K562 (cell line): ENCODE measurements around the gene MAP2K7. TPM values are rescaled to one million over a fixed set of nuclear protein-coding genes. Genes with fewer than 3 reads are reported as not detected.

ENCODE experiments used
- CHD4 ChIP-seq: fragments of 200-600 bp; sonication (generic); IDR thresholded peaks from 3 replicates; pipeline ENCODE4 v1.6.1; 2012; ENCODE audit warnings: low read depth, mild to moderate bottlenecking, mixed read lengths, low read length, inconsistent platforms; ENCODE audit not compliant: insufficient read depth, insufficient replicate concordance, poor library complexity, severe bottlenecking
- ELF1 ChIP-seq: fragments of 200-800 bp; sonication (Bioruptor generic); IDR thresholded peaks from 2 replicates; pipeline ENCODE4 v1.6.1; 2016; ENCODE audit warnings: missing genetic modification characterization, missing compliant biosample characterization
- HMGXB4 ChIP-seq: sonication (generic); formaldehyde crosslinking; IDR thresholded peaks from 2 replicates; pipeline ENCODE4 v1.8.1; 2023; ENCODE audit warnings: mild to moderate bottlenecking, missing genetic modification reagents
- IFI16 ChIP-seq: fragments of 250-450 bp; sonication (Bioruptor Pico); IDR thresholded peaks from 2 replicates; pipeline ENCODE4 v2.1.2; 2022; ENCODE audit warnings: mild to moderate bottlenecking, inconsistent platforms
- KLF1 ChIP-seq: fragments of 450-650 bp; IDR thresholded peaks from 2 replicates; pipeline ENCODE4 v1.6.1; 2016; ENCODE audit warnings: missing genetic modification characterization, missing compliant biosample characterization
- MYBL2 ChIP-seq, 2 experiments: fragments of 450-650 bp in 1 of 2; sonication (generic) in 1 of 2; formaldehyde crosslinking in 1 of 2; IDR thresholded peaks; 2 replicates each; pipeline versions ENCODE4 v1.6.1 to v1.8.1; 2017 to 2022; ENCODE audit warnings: borderline replicate concordance in 1 of 2, inconsistent platforms in 1 of 2, low read depth in 1 of 2, mild to moderate bottlenecking in 1 of 2, missing genetic modification reagents in 1 of 2, moderate library complexity in 1 of 2
- NCOA4 ChIP-seq: fragments of 450-650 bp; IDR thresholded peaks from 2 replicates; pipeline ENCODE4 v1.6.1; 2018; ENCODE audit warnings: mild to moderate bottlenecking; ENCODE audit not compliant: partially characterized antibody
- NFE2 ChIP-seq: IDR thresholded peaks from 2 replicates; pipeline ENCODE4 v1.6.1; 2014; ENCODE audit warnings: antibody characterized with exemption, low read depth
- NFE2L1 ChIP-seq: fragments of 450-650 bp; IDR thresholded peaks from 2 replicates; pipeline ENCODE4 v1.6.1; 2016; ENCODE audit warnings: missing genetic modification characterization, low read depth, mild to moderate bottlenecking, missing compliant biosample characterization, moderate library complexity, borderline replicate concordance
- NR2C2 ChIP-seq, 2 experiments: fragments of 200-800 bp in 1 of 2; sonication (Bioruptor generic) in 1 of 2; sonication (generic) in 1 of 2; formaldehyde crosslinking in 1 of 2; IDR thresholded peaks; 2 replicates each; pipeline versions ENCODE4 v1.6.1 to v1.8.0; 2016 to 2022; ENCODE audit warnings: mild to moderate bottlenecking in 1 of 2, missing compliant biosample characterization in 1 of 2, missing genetic modification characterization in 1 of 2, missing genetic modification reagents in 1 of 2
- NR3C1 ChIP-seq: sonication (generic); formaldehyde crosslinking; IDR thresholded peaks from 2 replicates; pipeline ENCODE4 v1.8.1; 2022; ENCODE audit warnings: missing genetic modification reagents
- RBM15 ChIP-seq: fragments of 200-400 bp; formaldehyde crosslinking; IDR thresholded peaks from 2 replicates; pipeline ENCODE4 v1.6.1; 2018; ENCODE audit warnings: mild to moderate bottlenecking, low read length, moderate library complexity; ENCODE audit not compliant: insufficient read depth
- SIN3B ChIP-seq: fragments of 450-650 bp; IDR thresholded peaks from 2 replicates; pipeline ENCODE4 v1.6.1; 2017; ENCODE audit warnings: low read depth, mild to moderate bottlenecking, moderate library complexity
- TCFL5 ChIP-seq: fragments of 250-450 bp; sonication (Bioruptor Pico); conservative IDR thresholded peaks from 2 replicates; pipeline ENCODE4 v1.6.1; 2021; ENCODE audit warnings: mild to moderate bottlenecking, moderate library complexity, matching md5 sums
- ZNF133 ChIP-seq: fragments of 250-450 bp; sonication (Bioruptor Pico); IDR thresholded peaks from 2 replicates; pipeline ENCODE4 v1.4.0; 2020; ENCODE audit warnings: mild to moderate bottlenecking
- ZNF280A ChIP-seq: fragments of 450-650 bp; IDR thresholded peaks from 2 replicates; pipeline ENCODE4 v1.6.1; 2018; ENCODE audit warnings: mild to moderate bottlenecking, low read depth; ENCODE audit not compliant: partially characterized antibody
- ZNF324 ChIP-seq: fragments of 250-450 bp; sonication (Bioruptor Pico); IDR thresholded peaks from 2 replicates; pipeline ENCODE4 v1.4.0; 2020; ENCODE audit warnings: mild to moderate bottlenecking
- ZNF445 ChIP-seq: fragments of 250-450 bp; sonication (Bioruptor Pico); IDR thresholded peaks from 2 replicates; pipeline ENCODE4 v1.4.0; 2020; ENCODE audit warnings: low read depth, mild to moderate bottlenecking, moderate library complexity
- polyA plus RNA-seq, 8 experiments: library from polyadenylated mRNA; depleted of rRNA in 4 of 8; stranded (reverse) in 5 of 8; unstranded in 3 of 8; fragments of >200 nt; fragmentation: Nextera tagmentation in 2 of 8; fragmentation: Illumina TruSeq in 1 of 8; extraction: Ambion mirVana in 2 of 8; extraction: Trizol in 1 of 8; gene quantifications; 2 replicates each; pipeline versions ENCODE4 v1.2.1 to v1.2.3, GENCODE V29; 2011 to 2014; ENCODE audit warnings: inconsistent platforms in 1 of 8, missing spikeins in 1 of 8
- total RNA-seq, 7 experiments: library from RNA; depleted of rRNA in 6 of 7; stranded (reverse); fragments of >200 nt in 6 of 7; fragmentation: Illumina TruSeq in 2 of 7; extraction: Trizol in 2 of 7; gene quantifications; 2 replicates each; pipeline versions ENCODE4 v1.2.1 to v1.2.3, GENCODE V29; 2011 to 2021; ENCODE audit warnings: low replicate concordance in 1 of 7
- TF ChIP-seq, protein P1 (sequence below): sonication (generic); formaldehyde crosslinking; IDR thresholded peaks from 2 replicates; pipeline ENCODE4 v1.8.0; 2022; ENCODE audit warnings: missing genetic modification reagents, mild to moderate bottlenecking, moderate library complexity, borderline replicate concordance
- TF ChIP-seq, protein P2 (sequence below): sonication (generic); formaldehyde crosslinking; IDR thresholded peaks from 2 replicates; pipeline ENCODE4 v1.8.1; 2023; ENCODE audit warnings: mild to moderate bottlenecking, missing genetic modification reagents, moderate library complexity

The MAP2K7 gene
- total and polyA plus RNA-seq, 9 of the 15 experiments (the other 6 are each of a cell fraction or from before 2014, with no cell fraction given): 0.51 to 45.8 (median 14.1) TPM

GRCh38 chr19:7871437-7872305 is 32.0 kb upstream of the MAP2K7 start (continued):
- TF ChIP-seq ZNF280A: no peak
- no peak for TF ChIP-seq MYBL2 (IDR thresholded peaks at IDR 0.05; ENCODE audit: low read depth)
- no peak for TF ChIP-seq MYBL2 (CRISPR knock-in tag; IDR thresholded peaks at IDR 0.05; ENCODE audit: borderline replicate concordance)
- no peak for TF ChIP-seq IFI16 (CRISPR knock-in tag)
- TF ChIP-seq HMGXB4 (CRISPR knock-in tag): no peak
- TF ChIP-seq ZNF133 (CRISPR knock-in tag): no peak
- TF ChIP-seq SIN3B: no peak
- no peak for TF ChIP-seq NR3C1 (CRISPR knock-in tag)
- no peak for TF ChIP-seq ELF1 (tag)
- TF ChIP-seq ZNF324: no peak
- TF ChIP-seq, protein P1, sequence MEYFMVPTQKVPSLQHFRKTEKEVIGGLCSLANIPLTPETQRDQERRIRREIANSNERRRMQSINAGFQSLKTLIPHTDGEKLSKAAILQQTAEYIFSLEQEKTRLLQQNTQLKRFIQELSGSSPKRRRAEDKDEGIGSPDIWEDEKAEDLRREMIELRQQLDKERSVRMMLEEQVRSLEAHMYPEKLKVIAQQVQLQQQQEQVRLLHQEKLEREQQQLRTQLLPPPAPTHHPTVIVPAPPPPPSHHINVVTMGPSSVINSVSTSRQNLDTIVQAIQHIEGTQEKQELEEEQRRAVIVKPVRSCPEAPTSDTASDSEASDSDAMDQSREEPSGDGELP (CRISPR knock-in tag): peak; percentile 99
- TF ChIP-seq TCFL5 (CRISPR knock-in tag): no peak
- no peak for TF ChIP-seq RBM15
- TF ChIP-seq ZNF445 (CRISPR knock-in tag): no peak
- TF ChIP-seq, protein P2, sequence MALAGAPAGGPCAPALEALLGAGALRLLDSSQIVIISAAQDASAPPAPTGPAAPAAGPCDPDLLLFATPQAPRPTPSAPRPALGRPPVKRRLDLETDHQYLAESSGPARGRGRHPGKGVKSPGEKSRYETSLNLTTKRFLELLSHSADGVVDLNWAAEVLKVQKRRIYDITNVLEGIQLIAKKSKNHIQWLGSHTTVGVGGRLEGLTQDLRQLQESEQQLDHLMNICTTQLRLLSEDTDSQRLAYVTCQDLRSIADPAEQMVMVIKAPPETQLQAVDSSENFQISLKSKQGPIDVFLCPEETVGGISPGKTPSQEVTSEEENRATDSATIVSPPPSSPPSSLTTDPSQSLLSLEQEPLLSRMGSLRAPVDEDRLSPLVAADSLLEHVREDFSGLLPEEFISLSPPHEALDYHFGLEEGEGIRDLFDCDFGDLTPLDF (CRISPR knock-in tag): no peak
- no peak for TF ChIP-seq NR2C2 (CRISPR knock-in tag; IDR thresholded peaks at IDR 0.05)
- no peak for TF ChIP-seq NR2C2 (tag; IDR thresholded peaks at IDR 0.05)
- TF ChIP-seq KLF1 (tag): no peak
- no peak for TF ChIP-seq CHD4
- no peak for TF ChIP-seq NFE2
- TF ChIP-seq NCOA4: no peak
- TF ChIP-seq NFE2L1 (tag): no peak
